GM12878 (cell line): Measurements from ENCODE around the gene PSRC1.

ENCODE experiments used
- CTCF ChIP-seq, 3 experiments: IDR thresholded peaks in 2 of 3; conservative IDR thresholded peaks in 1 of 3; 2 replicates each; pipeline ENCODE4 v1.5.1; 2011; ENCODE audit warnings: low read depth in 3 of 3, low read length in 3 of 3, mild to moderate bottlenecking in 3 of 3, control low read depth in 2 of 3, moderate library complexity in 2 of 3, inconsistent platforms in 1 of 3, mixed read lengths in 1 of 3; ENCODE audit not compliant: control insufficient read depth in 2 of 3, insufficient read depth in 1 of 3; ENCODE audit errors: extremely low read depth in 1 of 3
- SMAD1 ChIP-seq: fragments of 450-650 bp; IDR thresholded peaks from 2 replicates; pipeline ENCODE4 v1.6.1; 2018; ENCODE audit warnings: mild to moderate bottlenecking, low read depth; ENCODE audit not compliant: partially characterized antibody

- TF ChIP-seq CTCF (IDR thresholded peaks at IDR 0.05 in 2 of 3, conservative IDR thresholded peaks at IDR 0.05 in 1 of 3; ENCODE audit: control insufficient read depth in 2 of 3, extremely low read depth in 1 of 3, insufficient read depth in 1 of 3, low read depth in 3 of 3, low read length in 3 of 3) (no peak), SMAD1 (no peak)
Measured at GRCh38 chr1:109243860-109244552, 38.9 kb downstream of the PSRC1 start.
